Measurements from ENCODE around the gene STAT3.

DNA sequence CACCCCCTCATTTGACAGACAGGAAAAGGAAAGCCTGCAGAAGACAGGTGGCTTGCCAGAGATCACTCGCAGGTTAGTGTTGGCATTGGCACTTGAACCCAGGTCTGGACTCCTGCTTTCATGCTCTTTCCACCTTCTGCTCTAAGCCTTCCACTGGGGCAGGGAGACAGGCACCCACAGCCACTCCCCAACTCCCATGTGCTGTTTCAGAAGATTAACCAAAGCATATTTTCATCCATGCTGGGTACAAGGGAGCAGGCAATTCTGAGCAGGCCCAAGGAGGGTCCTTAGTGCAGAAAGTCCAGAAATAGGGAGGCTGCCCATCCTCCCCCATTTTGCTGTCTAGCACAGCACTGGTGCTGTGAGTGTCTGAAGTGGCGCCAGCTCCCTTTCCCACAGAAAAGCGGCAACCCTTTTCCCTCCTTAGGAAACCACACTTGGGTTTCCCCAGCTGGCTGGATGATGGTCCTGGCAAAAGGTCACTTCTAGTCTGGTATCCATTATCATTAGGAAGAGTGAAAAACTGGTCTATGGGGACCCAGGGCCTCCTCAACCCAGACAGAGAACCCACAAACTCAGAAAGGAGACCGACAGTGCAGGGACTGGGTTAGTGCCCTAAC, 36.9 kb upstream of the STAT3 start:
- no peak for TF ChIP-seq POLR2A (IDR thresholded peaks at IDR 0.05; ENCODE audit: borderline replicate concordance, extremely low read depth, insufficient read depth, insufficient read length)
- TF ChIP-seq, protein P1, sequence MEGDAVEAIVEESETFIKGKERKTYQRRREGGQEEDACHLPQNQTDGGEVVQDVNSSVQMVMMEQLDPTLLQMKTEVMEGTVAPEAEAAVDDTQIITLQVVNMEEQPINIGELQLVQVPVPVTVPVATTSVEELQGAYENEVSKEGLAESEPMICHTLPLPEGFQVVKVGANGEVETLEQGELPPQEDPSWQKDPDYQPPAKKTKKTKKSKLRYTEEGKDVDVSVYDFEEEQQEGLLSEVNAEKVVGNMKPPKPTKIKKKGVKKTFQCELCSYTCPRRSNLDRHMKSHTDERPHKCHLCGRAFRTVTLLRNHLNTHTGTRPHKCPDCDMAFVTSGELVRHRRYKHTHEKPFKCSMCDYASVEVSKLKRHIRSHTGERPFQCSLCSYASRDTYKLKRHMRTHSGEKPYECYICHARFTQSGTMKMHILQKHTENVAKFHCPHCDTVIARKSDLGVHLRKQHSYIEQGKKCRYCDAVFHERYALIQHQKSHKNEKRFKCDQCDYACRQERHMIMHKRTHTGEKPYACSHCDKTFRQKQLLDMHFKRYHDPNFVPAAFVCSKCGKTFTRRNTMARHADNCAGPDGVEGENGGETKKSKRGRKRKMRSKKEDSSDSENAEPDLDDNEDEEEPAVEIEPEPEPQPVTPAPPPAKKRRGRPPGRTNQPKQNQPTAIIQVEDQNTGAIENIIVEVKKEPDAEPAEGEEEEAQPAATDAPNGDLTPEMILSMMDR (IDR thresholded peaks at IDR 0.05 in 2 of 3, conservative IDR thresholded peaks at IDR 0.05 in 1 of 3; ENCODE audit: borderline replicate concordance in 1 of 3, insufficient read depth in 1 of 3, low read depth in 2 of 3, low read length in 2 of 3) = no peak
- TF ChIP-seq CBX3 (IDR thresholded peaks at IDR 0.05; ENCODE audit: low read depth) = no peak
